ENCODE results near the gene NUBP2. TPM values are rescaled to one million over a fixed set of nuclear protein-coding genes. Genes with fewer than 3 reads are reported as not detected.

NUBP2 gene
- total RNA-seq, 1 experiment from 2014 or later, result 65.3 TPM

DNA sequence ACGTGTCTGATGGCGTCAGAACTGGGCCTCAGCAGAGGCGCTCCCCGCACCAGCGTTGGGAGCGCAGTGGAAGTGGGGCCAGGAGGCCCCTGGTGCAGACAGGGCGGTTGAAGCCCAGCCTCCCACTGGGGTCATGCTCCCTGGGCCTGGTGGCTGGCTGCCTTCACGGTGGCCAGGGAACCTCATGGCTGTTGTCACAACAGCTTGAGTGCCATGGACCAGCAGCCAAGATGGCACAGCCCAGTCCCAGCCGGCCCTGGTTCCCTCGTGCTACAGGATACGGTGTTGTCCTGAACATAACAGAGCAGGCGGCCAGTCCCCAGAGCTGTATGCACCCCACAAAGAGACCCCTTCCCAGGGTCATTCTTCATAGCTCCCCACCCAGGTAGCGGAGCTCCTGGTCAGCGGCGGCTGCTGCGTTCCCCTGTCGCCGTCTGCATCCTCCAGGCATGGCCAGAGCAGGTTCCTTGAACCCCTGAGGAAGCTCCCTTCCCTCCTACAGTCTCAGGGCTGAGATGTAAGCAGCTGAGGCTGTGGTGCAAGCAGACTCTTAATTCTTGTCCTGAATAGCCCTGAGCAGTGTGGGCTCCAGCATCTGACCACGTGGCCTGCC, 41.1 kb upstream of the NUBP2 start:
- ChIA-PET POLR2A (no interaction called here), CTCF (interaction anchor here (0.6 kb wide), 1 partner anchor 1333 kb away, joined by 4 read pairs; no protein-coding TSS in a partner anchor)
- no peaks in the 10 kb centered on the region for H3K9me3 ChIP-seq
- no peaks in the 10 kb centered on the region for H3K36me3 ChIP-seq (ENCODE audit: control insufficient read depth, insufficient read depth, low read length)
- H3K4me3 Mint-ChIP-seq (ENCODE audit: unreplicated experiment), result no peak overlapping the region
- no peak overlapping the region for H3K27ac Mint-ChIP-seq (ENCODE audit: unreplicated experiment)
- H3K4me3 ChIP-seq (ENCODE audit: low read depth, low read length), result no peak overlapping the region
- no peak for DNase-seq
- intact Hi-C loops (cut with micrococcal nuclease; ENCODE audit: unreplicated experiment), result no loop called here
- TF ChIP-seq, protein P1, sequence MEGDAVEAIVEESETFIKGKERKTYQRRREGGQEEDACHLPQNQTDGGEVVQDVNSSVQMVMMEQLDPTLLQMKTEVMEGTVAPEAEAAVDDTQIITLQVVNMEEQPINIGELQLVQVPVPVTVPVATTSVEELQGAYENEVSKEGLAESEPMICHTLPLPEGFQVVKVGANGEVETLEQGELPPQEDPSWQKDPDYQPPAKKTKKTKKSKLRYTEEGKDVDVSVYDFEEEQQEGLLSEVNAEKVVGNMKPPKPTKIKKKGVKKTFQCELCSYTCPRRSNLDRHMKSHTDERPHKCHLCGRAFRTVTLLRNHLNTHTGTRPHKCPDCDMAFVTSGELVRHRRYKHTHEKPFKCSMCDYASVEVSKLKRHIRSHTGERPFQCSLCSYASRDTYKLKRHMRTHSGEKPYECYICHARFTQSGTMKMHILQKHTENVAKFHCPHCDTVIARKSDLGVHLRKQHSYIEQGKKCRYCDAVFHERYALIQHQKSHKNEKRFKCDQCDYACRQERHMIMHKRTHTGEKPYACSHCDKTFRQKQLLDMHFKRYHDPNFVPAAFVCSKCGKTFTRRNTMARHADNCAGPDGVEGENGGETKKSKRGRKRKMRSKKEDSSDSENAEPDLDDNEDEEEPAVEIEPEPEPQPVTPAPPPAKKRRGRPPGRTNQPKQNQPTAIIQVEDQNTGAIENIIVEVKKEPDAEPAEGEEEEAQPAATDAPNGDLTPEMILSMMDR (IDR thresholded peaks at IDR 0.05; ENCODE audit: insufficient read depth in 1 of 2, low read depth in 1 of 2, low read length in 1 of 2, severe bottlenecking in 1 of 2, unreplicated experiment in 1 of 2), result no peak
- H3K4me1 Mint-ChIP-seq (ENCODE audit: low read depth, unreplicated experiment), result no peaks in the 10 kb centered on the region
- H3K36me3 Mint-ChIP-seq (ENCODE audit: insufficient read depth, unreplicated experiment), result peaks cover 9% of the 10 kb centered on the region
- H3K27me3 Mint-ChIP-seq (ENCODE audit: insufficient read depth, unreplicated experiment), result no peaks in the 10 kb centered on the region
- BruUV-seq (replicated peaks), result no TSS peak
- H3K27me3 ChIP-seq (replicated peaks; ENCODE audit: control insufficient read depth, insufficient read depth, low read length), result no peaks in the 10 kb centered on the region
- H3K9me3 Mint-ChIP-seq (ENCODE audit: unreplicated experiment), result no peaks in the 10 kb centered on the region
- H3K4me1 ChIP-seq, result no peaks in the 10 kb centered on the region

DNA sequence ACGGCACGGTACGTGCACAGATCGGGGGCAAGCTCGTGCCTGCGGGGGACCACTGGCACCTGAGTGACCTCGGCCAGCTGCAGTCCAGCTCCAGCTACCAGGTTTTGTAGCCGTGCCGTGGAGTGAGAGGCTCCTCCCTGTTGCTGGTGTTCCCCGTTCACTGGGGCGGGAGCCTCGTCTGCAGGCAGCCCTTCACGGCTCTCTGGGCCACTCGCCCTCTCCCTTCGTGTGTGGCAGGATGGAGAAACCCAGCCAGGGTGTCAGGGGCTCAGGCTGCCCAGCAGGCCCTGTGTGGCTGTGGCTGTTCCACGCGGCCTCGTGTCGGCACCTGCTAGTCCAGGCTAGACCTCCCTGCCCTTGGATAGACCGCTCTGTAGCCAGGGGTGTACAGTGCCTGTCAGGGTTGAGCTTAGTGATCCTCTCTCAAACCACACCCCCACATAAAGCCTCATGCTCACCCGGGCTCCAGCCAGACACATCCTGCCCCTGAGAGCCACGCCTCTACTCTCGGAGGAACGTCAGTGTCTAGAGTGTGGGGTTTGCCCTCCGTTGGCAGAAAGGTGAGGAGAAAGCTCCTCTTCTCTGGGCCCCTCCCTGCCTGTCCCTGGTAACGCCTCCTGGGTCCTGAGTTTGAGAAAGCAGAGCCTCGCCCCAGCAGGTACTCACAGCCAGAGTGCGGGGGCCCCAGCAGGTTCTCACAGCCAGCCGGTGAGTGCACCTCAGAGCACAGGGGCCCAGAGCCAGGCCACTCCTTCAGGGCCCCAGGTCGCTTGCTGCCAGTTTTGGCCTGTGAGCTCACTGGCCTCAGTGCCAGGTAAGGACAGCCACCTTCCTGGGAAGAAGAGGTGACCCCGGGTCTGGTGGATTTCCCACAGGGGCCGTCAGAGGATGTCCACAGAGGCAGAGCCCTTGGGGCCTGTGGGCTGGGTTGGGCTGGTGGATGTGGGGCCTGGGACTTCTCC, 39.1 kb upstream of the NUBP2 start:
- Mint-ChIP-seq H3K27me3 (ENCODE audit: insufficient read depth, unreplicated experiment) (no peaks in the 10 kb centered on the region), H3K4me3 (ENCODE audit: unreplicated experiment) (no peak overlapping the region), H3K36me3 (ENCODE audit: insufficient read depth, unreplicated experiment) (peaks cover 13% of the 10 kb centered on the region), H3K9me3 (ENCODE audit: unreplicated experiment) (no peaks in the 10 kb centered on the region), H3K27ac (ENCODE audit: unreplicated experiment) (no peak overlapping the region), H3K4me1 (ENCODE audit: low read depth, unreplicated experiment) (no peaks in the 10 kb centered on the region)
- no TSS peak for BruUV-seq (replicated peaks)
- no peaks in the 10 kb centered on the region for H3K27me3 ChIP-seq (replicated peaks; ENCODE audit: control insufficient read depth, insufficient read depth, low read length)
- H3K4me3 ChIP-seq (ENCODE audit: low read depth, low read length), result no peak overlapping the region
- ChIA-PET CTCF (no interaction called here), POLR2A (no interaction called here)
- no peaks in the 10 kb centered on the region for H3K4me1 ChIP-seq
- H3K9me3 ChIP-seq, result no peaks in the 10 kb centered on the region
- TF ChIP-seq, protein P1 (IDR thresholded peaks at IDR 0.05; ENCODE audit: insufficient read depth in 1 of 2, low read depth in 1 of 2, low read length in 1 of 2, severe bottlenecking in 1 of 2, unreplicated experiment in 1 of 2), result no peak
- intact Hi-C loops (cut with micrococcal nuclease; ENCODE audit: unreplicated experiment), result no loop called here
- no peak for DNase-seq
- H3K36me3 ChIP-seq (ENCODE audit: control insufficient read depth, insufficient read depth, low read length), result no peaks in the 10 kb centered on the region

DNA sequence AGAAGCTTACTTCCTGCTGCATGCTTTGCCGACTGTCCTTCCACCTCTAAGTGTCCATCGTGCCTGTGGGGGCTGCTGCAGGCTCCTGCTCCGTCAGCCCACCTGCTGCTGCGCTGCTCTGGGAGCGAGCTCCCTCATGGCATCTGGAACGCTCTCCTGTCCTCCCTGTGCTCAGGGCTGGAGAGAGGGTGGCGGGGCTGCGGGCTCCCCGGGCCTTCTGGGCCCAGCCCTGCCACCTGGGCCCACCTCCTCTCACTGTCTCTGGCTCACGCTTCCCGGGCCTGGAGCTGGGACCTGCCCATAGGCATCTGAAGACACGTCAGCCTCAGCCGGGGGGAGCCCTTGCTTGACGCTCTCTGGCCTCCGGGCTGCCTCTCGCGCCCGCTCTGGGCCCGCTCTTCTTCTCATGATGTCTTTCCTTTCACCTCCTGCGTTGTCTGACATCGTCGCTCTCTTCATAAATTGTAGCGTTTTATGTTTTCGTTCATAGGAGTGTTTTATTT, 38.4 kb upstream of the NUBP2 start:
- ChIA-PET CTCF (no interaction called here), POLR2A (no interaction called here)
- Mint-ChIP-seq H3K9me3 (ENCODE audit: unreplicated experiment) (no peaks in the 10 kb centered on the region), H3K27me3 (ENCODE audit: insufficient read depth, unreplicated experiment) (no peaks in the 10 kb centered on the region), H3K4me1 (ENCODE audit: low read depth, unreplicated experiment) (no peaks in the 10 kb centered on the region), H3K27ac (ENCODE audit: unreplicated experiment) (no peak overlapping the region), H3K4me3 (ENCODE audit: unreplicated experiment) (no peak overlapping the region), H3K36me3 (ENCODE audit: insufficient read depth, unreplicated experiment) (peaks cover 18% of the 10 kb centered on the region)
- no TSS peak for BruUV-seq (replicated peaks)
- DNase-seq, result no peak
- H3K36me3 ChIP-seq (ENCODE audit: control insufficient read depth, insufficient read depth, low read length), result no peaks in the 10 kb centered on the region
- no peaks in the 10 kb centered on the region for H3K9me3 ChIP-seq
- H3K27me3 ChIP-seq (replicated peaks; ENCODE audit: control insufficient read depth, insufficient read depth, low read length), result no peaks in the 10 kb centered on the region
- H3K4me3 ChIP-seq (ENCODE audit: low read depth, low read length), result no peak overlapping the region
- intact Hi-C loops (cut with micrococcal nuclease; ENCODE audit: unreplicated experiment), result no loop called here
- H3K4me1 ChIP-seq, result no peaks in the 10 kb centered on the region
- TF ChIP-seq, protein P1 (IDR thresholded peaks at IDR 0.05; ENCODE audit: insufficient read depth in 1 of 2, low read depth in 1 of 2, low read length in 1 of 2, severe bottlenecking in 1 of 2, unreplicated experiment in 1 of 2), result no peak
